HG02840 (cell line): ENCODE results near the gene ACOT4.
"Not testable (repeated sequence)": the region's sequence is repeated elsewhere in the genome, so short reads cannot be mapped to it uniquely, and the experiment has no call there.

Experiments used
- ATAC-seq: cut with Tn5 transposase; IDR thresholded peaks from one replicate; pipeline ENCODE4 v1.9.1; 2021; ENCODE audit warnings: mild to moderate bottlenecking, moderate library complexity, moderate number of reproducible peaks; ENCODE audit not compliant: unreplicated experiment, low FRiP score

Gene ACOT4, protein sequence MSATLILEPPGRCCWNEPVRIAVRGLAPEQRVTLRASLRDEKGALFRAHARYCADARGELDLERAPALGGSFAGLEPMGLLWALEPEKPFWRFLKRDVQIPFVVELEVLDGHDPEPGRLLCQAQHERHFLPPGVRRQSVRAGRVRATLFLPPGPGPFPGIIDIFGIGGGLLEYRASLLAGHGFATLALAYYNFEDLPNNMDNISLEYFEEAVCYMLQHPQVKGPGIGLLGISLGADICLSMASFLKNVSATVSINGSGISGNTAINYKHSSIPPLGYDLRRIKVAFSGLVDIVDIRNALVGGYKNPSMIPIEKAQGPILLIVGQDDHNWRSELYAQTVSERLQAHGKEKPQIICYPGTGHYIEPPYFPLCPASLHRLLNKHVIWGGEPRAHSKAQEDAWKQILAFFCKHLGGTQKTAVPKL

DNA sequence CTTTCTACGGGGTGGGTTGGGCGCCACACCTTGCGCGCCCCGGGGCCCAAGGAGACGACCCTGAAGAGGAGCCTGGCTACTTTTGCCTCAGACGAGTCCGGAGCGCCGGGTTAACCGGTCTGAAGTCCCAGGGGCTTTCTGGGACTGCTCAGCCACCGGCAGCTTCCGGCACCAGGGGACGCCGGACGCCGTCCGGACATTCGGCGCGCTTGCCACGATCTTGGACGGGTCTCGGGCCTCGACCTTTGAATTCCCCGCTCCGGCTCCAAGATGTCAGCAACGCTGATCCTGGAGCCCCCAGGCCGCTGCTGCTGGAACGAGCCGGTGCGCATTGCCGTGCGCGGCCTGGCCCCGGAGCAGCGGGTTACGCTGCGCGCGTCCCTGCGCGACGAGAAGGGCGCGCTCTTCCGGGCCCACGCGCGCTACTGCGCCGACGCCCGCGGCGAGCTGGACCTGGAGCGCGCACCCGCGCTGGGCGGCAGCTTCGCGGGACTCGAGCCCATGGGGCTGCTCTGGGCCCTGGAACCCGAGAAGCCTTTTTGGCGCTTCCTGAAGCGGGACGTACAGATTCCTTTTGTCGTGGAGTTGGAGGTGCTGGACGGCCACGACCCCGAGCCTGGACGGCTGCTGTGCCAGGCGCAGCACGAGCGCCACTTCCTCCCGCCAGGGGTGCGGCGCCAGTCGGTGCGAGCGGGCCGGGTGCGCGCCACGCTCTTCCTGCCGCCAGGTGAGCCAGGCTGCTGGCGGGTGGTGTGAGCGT lies at the start of gene ACOT4:
Gene ACOT4, plus strand, starts transcription at position 184 of the 760 bp plus-strand sequence. Its CDS starts 87 bp downstream, at position 271.
- no peak for ATAC-seq

DNA sequence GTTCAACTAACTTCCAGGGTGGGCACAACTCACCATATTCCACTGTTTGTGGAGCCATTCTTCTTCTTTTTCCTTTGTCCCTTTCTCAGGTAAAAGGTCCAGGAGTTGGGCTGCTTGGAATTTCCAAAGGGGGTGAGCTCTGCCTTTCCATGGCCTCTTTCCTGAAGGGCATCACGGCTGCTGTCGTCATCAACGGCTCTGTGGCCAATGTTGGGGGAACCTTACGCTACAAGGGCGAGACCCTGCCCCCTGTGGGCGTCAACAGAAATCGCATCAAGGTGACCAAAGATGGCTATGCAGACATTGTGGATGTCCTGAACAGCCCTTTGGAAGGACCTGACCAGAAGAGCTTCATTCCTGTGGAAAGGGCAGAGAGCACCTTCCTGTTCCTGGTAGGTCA lies 48.7 kb upstream of the ACOT4 start:
- ATAC-seq, result not testable (repeated sequence)

DNA sequence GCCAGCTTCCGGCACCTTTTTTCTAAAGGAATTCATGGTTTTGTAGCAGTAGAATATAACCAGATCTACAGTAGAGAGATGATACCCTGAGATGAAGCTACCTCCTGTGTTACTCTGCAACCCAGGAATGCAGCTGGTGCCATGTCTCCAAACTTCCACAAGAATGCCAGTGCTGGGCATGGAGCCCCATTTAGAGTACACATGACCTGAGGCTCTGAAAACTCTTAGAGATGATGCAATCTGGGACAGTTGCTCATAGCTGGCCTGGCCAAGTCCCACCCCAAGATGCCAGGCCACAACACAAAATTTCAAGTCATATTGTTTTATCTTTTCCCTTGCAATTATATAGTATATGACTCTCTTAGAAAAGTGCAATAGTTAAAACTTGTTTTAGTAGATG lies 46.3 kb upstream of the ACOT4 start:
- not testable (repeated sequence) for ATAC-seq

DNA sequence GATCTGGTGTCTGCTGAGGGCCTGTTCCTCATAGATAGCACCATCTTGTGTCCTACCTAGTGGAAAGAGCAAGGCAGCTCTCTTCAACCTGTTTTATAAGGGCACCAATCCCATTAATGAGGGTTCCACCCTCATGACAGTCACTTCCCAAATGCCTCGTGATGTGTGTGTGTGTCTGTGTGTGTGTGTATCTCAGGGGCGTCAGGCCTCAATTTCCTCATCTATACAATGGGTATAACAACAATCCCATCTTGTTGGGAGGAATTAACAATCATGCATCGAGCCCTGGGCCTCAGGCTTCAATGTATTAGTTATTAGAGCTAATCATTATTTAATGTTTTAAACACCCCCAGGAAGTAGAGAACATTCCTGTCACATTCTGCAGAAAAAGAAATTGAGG lies 42.6 kb upstream of the ACOT4 start:
- ATAC-seq, result not testable (repeated sequence)

DNA sequence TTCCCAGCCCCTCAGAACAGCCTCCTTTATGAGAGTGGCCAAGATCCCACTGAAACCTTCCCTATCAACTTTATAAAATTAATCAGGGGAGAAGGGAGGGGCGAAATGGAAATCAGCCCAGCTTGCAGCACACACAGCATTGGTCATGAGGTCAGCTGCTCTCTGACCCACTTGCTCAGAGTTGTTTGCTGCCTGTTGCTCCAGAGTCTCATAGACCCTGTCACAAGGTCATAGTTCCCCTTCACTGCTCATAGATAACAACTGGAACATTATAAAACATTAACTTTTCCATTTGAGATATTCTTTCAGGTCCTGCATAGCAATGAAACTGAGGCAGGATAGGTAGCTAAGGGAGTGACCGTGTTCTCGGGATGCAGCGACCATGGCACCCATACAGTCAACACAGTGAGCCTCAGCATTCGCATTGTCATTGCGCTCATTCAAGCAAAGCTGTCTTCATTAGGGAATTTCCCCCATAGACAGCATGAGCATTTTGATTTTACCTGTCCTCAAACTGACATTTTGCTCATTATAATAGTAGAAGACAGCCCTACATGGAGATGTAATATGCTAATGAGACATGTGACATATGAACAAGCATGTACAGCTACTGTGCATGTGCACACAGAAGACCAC lies 41.7 kb upstream of the ACOT4 start:
- not testable (repeated sequence) for ATAC-seq

DNA sequence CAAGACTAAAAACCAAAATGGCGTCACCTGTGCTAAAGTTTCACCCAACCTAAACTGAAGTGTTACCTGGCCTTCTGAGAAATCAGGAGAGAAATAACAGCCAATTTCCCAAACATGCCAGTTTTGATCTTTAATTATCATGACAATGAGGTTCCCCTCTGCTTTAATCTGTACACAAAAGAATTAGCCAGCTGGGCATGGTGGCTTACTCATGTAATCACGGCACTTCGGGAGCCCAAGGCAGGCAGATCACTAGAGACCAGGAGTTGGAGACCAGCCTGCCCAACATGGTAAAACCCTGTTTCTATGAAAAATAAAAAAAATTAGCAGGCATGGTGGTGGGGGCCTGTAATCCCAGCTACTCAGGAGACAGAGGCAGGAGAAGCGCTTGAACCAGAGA lies 37.8 kb upstream of the ACOT4 start:
- ATAC-seq, result no peak

DNA sequence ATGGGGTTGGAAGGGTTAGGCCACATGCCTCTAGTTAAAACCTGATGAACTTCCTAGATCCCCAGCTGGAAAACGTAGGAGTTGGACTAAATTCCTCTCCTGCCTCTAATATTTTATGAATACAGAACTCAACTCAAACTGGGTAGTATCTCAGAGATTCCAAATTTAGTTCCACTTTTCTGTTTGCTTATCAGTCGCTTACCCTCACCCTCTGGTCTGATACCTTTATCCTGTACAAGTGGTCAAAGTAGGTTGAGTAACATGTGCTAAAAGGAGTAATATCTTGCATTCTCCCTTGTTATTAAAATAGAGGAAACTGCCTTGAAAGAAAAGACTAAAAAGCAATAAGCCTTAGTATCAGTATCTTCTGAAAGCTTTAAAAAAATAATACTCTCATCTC lies 34.5 kb upstream of the ACOT4 start:
- not testable (repeated sequence) for ATAC-seq

DNA sequence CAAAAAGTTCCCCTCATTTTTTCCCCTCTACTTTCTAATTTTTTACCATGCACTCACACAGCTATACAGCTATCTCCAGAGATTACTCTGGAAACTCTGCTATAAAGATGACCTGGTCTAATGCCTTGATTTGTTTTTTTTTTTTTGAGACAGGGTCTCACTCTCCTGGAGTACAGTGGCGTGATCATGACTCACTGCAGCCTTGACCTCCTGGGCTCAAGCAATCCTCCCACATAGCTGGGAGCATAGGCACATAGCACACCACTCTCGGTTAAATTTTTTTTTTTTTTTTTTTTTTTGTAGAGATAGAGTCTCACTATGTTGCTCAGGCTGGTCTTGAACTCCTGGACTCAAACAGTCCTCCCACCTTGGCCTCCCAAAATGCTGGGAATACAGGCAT lies 33.4 kb upstream of the ACOT4 start:
- ATAC-seq, result not testable (repeated sequence)

DNA sequence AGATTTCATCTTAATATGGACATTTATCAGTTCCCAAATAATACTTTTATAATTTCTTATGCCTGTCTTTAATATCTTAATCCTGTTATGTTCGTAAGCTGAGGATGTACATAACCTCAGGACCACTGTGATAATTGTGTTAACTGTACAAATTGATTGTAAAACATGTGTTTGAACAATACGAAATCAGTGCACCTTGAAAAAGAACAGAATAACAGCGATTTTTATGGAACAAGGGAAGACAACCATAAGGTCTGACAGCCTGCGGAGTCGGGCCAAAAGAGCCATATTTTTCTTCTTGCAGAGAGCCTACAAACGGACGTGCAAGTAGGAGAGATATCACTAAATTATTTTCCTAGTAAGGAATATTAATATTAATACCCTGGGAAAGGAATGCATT lies 29.4 kb upstream of the ACOT4 start:
- not testable (repeated sequence) for ATAC-seq

DNA sequence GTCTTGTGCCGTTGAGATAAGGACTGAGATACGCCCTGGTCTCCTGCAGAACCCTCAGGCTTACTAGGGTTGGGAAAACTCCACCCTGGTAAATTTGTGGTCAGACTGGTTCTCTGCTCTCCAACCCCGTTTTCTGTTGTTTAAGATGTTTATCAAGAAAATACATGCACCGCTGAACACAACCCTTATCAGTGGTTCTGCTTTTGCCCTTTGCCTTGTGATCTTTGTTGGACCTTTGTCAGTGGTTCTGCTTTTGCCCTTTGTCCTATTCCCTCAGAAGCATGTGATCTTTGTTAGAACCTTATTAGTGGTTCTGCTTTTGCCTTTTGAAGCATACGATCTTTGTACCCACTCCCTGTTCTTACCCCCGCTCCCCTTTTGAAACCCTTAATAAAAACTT lies 29.0 kb upstream of the ACOT4 start:
- ATAC-seq, result not testable (repeated sequence)

DNA sequence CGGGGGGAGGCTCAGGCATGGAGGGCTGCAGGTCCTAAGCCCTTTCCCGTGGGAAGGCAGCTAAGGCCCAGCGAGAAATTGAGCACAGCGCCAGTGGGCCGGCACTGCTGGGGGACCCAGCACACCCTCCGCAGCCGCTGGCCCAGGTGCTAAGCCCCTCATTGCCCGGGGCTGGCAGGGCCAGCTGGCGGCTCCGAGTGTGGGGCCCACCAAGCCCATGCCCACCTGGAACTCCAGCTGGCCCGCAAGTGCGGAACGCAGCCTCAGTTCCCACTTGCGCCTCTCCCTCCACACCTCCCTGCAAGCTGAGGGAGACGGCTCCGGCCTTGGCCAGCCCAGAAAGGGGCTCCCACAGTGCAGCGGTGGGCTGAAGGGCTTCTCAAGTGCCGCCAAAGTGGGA lies 25.2 kb upstream of the ACOT4 start:
- not testable (repeated sequence) for ATAC-seq

DNA sequence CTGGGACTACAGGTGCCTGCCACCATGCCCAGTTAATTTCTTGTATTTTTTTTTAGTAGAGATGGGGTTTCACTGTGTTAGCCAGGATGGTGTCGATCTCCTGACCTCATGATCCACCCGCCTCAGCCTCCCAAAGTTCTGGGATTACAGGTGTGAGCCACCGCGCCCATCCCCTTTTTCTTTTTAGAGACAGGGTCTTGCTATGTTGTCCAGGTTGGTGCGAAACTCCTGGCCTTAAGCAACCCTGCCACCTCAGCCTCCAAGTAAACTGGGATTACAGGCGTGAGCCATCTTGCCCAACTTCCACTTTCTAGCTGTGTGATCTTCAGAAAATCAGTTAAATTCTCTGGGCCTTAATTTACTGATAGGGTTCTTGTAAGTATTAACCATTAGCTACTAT lies 24.7 kb upstream of the ACOT4 start:
- ATAC-seq, result not testable (repeated sequence)

DNA sequence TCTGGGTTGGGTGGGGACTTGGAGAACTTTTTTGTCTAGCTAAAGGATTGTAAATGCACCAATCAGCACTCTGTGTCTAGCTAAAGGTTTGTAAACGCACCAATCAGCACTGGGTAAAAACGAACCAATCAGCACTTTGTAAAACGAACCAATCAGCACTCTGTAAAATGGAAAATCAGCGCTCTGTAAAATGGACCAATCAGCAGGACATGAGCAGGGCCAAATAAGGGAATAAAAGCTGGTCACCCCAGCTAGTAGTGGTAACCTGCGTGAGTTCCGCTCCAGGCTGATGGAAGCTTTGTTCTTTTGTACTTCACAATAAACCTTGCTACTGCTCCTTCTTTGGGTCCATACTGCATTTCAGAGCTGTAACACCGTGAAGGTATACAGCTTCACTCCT lies 24.3 kb upstream of the ACOT4 start:
- no peak for ATAC-seq

DNA sequence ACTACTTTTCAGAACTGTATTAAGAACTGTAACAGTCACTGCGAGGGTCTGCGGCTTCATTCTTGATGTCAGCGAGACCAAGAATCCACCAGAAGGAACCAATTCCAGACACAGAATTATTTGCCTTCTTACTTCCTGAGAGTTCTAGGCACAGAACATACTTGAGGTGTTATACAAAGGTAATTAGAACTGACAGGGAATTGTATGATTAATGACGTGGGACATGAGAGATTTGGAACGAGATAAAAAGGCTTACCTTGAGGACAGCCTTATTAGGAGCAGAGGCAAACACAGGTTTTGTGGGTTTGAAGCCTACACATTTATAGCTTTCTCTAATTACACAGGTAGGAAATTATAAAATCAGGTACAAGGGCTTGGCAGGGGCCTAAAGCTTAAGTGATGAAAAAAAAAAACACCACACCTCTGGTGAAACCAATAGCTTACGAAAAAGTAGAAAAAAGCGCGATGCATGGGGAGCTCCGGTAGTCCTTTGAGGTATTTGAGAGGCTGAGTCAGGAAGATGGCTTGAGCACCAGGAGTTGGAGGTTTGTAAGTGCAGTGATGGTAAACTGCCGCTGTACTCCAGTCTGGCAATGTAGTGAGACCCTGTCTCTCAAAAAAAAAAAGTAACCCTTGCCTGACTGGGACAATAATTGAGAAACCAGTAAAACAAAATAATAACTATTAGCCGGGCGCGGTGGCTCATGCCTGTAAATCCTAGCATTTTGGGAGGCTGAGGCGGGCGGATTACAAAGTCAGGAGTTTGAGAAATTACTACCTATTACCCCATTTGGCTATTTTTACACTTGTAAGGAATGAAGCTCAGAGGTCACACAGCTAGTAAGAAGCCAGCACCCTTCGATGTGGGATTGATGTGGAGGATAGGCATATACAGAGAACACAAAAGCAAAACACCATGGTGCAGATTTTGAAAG lies 23.5 kb upstream of the ACOT4 start:
- ATAC-seq, result no peak

DNA sequence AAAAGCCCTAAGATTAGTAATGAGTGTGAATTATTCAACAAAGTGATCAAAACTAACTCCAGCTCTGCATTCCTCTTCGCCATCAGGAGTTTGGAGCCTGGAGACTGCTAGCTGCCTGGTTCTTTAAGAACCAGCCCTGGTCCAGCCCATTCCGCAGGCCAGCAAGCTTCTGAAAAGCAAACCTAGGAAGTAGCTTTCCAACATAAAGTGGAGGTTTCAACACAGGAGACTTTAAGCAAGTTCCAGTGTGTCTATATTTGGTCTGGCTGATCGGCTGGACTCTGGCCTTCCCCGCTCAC lies 22.8 kb upstream of the ACOT4 start:
- not testable (repeated sequence) for ATAC-seq

DNA sequence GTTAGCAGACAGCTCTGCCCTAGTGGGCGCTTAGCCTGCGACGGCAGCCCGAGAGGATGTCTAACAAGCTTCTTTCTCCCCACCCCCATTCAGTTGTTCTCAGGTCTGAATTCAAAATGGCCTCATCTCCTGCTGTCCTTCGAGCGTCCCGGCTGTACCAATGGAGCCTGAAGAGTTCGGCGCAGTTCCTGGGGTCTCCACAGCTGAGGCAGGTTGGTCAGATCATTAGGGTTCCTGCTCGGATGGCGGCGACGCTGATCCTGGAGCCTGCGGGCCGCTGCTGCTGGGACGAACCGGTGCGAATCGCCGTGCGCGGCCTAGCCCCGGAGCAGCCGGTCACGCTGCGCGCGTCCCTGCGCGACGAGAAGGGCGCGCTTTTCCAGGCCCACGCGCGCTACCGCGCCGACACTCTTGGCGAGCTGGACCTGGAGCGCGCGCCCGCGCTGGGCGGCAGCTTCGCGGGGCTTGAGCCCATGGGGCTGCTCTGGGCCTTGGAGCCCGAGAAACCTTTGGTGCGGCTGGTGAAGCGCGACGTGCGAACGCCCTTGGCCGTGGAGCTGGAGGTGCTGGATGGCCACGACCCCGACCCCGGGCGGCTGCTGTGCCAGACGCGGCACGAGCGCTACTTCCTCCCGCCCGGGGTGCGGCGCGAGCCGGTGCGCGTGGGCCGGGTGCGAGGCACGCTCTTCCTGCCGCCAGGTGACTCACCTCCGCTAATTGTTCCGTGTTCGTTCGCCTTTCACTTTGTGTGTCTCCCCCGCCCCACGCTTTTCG lies 22.3 kb upstream of the ACOT4 start, which contains the start of gene ACOT2:
Gene ACOT2, plus strand, starts transcription at position 29 of the 774 bp plus-strand sequence. Its CDS starts 28 bp downstream, at position 57.
- ATAC-seq, result peak; percentile 51

DNA sequence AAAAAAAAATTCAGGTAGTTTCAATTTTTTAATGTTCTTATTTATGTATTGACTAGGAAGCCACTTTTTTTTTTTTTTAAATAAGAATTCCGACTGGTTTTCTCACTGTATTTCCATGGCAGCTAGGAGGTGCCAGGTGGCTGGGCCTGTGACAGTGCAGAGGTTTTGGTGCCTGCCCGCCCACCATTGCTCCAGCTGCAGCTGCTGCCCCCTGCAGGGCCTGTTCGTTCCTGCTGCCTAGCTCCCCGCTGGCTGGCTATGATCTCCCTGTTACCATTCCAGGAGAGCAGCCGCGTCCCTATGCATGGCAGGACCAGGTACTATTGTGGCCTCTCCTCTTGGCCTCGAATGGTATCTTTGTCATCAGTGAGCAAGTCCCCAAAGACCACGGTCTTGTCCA lies 20.8 kb upstream of the ACOT4 start:
- not testable (repeated sequence) for ATAC-seq

DNA sequence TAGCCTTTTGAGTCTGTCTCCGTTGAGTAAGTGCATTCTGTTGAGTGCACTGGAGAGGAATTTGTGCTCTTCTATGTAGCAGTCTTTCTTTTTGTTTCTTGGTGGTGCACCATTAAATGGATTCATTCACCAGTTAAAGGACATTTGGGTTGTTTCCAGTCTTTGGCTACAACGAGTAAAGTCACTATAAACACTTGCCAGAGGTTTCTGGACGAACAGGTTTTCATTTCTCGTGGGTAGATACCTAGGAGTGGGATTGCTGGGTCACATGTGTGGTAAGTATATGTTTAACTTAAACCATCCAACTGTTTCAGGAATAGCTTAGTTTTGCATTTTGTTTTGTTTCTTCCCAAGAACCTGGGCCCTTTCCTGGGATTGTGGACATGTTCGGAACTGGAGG lies 18.6 kb upstream of the ACOT4 start:
- ATAC-seq, result not testable (repeated sequence)

DNA sequence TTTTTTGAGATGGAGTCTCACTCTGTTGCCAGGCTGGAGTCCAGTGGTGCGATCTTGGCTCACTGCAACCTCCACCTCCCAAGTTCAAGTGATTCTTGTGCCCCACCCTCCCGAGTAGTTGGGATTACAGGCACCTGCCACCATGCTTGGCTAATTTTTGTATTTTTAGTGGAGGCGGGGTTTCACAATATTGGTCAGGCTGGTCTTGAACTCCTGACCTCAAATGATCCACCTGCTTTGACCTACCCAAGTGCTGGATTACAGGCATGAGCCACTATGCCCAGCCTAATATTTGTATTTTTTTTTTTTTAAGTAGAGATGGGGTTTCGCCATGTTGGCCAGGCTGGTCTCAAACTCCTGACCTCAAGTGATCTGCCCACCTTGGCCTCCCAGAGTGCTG lies 17.9 kb upstream of the ACOT4 start:
- not testable (repeated sequence) for ATAC-seq
